Tibial artery (tissue), 4 donors: Measurements from ENCODE around the gene SIL1.
"Not testable (repeated sequence)": the region's sequence is repeated elsewhere in the genome, so short reads cannot be mapped to it uniquely, and the experiment has no call there.

Experiments
- DNase-seq, 2 donors: peaks; one replicate each; pipeline ENCODE4 v3.0.0-alpha.2; 2019
- H3K27ac ChIP-seq, 2 donors: fragments of 200-600 bp; sonication (generic) in 1 of 2; 1 replicate in 1 of 2; 2 replicates in 1 of 2; pipeline ENCODE4 v1.5.1; 2018 to 2019; ENCODE audit warnings: mild to moderate bottlenecking in 1 of 2
- H3K27me3 ChIP-seq, 2 donors: fragments of 200-600 bp; sonication (generic) in 1 of 2; one replicate each; pipeline versions ENCODE4 v1.5.1 to v1.6.0; 2016 to 2019
- H3K36me3 ChIP-seq, 3 donors: fragments of 200-600 bp; sonication (generic) in 2 of 3; one replicate each; pipeline ENCODE4 v1.5.1; 2016 to 2019; ENCODE audit warnings: mild to moderate bottlenecking in 2 of 3
- H3K4me1 ChIP-seq, 4 donors: fragments of 200-600 bp; sonication (generic) in 2 of 4; 1 replicate in 3 of 4; 2 replicates in 1 of 4; pipeline ENCODE4 v1.5.1; 2016 to 2019
- H3K4me3 ChIP-seq, 2 donors: fragments of 200-600 bp; sonication (generic) in 1 of 2; 1 replicate in 1 of 2; 2 replicates in 1 of 2; pipeline ENCODE4 v1.5.1; 2018 to 2019; ENCODE audit warnings: mild to moderate bottlenecking in 2 of 2
- H3K9me3 ChIP-seq, 3 donors: fragments of 200-600 bp; sonication (generic) in 1 of 3; one replicate each; pipeline ENCODE4 v1.5.1; 2016 to 2019
- intact Hi-C: fragments of 100-400 bp; cut with DNase I; formaldehyde crosslinking; loops from one replicate; pipeline ENCODE4 v1.15.0; 2023; ENCODE audit warnings: low total_unique reads
- TF ChIP-seq, protein P1 (sequence below), 2 experiments: fragments of 200-600 bp in 1 of 2; fragments of 450-650 bp in 1 of 2; IDR thresholded peaks; one replicate each; pipeline ENCODE4 v1.5.1; 2017 to 2019; ENCODE audit warnings: antibody characterized with exemption in 2 of 2, mild to moderate bottlenecking in 1 of 2, moderate library complexity in 1 of 2

The SIL1 gene

DNA sequence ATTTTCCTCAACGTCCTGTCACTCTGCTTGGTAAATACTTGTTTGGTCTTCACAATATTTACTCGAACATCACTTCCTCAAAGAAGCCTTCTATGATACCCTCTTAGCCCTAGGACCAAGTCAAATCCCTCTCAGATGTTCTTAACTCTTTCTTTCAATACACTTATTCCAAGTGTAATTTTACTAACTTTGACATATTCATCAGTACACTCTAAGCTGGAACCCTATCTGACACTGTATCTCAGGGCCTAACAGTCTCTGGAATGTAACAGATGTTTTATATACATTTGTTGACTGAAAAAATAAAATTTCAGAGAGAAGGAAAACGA is 19.6 kb downstream of the SIL1 start:
- intact Hi-C loops = no loop called here
- Histone ChIP-seq H3K27ac (peak overlapping the region; percentile 62 to 79), H3K4me3 (no peak overlapping the region)

GRCh38 chr5:139177809-139178588 is 20.2 kb downstream of the SIL1 start:
- Histone ChIP-seq H3K4me1 (peaks cover 4 to 55% (median 46%) of the 10 kb centered on the region in 4 donors), H3K27me3 (no peaks in the 10 kb centered on the region), H3K9me3 (no peaks in the 10 kb centered on the region), H3K36me3 (no peaks in the 10 kb centered on the region), H3K4me3 (no peak overlapping the region), H3K27ac (peak overlapping the region; percentile 62 to 79)
- intact Hi-C loops = no loop called here
- TF ChIP-seq, protein P1, sequence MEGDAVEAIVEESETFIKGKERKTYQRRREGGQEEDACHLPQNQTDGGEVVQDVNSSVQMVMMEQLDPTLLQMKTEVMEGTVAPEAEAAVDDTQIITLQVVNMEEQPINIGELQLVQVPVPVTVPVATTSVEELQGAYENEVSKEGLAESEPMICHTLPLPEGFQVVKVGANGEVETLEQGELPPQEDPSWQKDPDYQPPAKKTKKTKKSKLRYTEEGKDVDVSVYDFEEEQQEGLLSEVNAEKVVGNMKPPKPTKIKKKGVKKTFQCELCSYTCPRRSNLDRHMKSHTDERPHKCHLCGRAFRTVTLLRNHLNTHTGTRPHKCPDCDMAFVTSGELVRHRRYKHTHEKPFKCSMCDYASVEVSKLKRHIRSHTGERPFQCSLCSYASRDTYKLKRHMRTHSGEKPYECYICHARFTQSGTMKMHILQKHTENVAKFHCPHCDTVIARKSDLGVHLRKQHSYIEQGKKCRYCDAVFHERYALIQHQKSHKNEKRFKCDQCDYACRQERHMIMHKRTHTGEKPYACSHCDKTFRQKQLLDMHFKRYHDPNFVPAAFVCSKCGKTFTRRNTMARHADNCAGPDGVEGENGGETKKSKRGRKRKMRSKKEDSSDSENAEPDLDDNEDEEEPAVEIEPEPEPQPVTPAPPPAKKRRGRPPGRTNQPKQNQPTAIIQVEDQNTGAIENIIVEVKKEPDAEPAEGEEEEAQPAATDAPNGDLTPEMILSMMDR (IDR thresholded peaks at IDR 0.05) = no peak
- peak in 1 of 2 donors; percentile 44 for DNase-seq

More for the DNA sequence above, 19.6 kb downstream of the SIL1 start:
- H3K36me3 ChIP-seq = no peaks in the 10 kb centered on the region
- H3K27me3 ChIP-seq = no peaks in the 10 kb centered on the region
- H3K4me1 ChIP-seq = peaks cover 4 to 55% (median 46%) of the 10 kb centered on the region in 4 donors
- no peak for DNase-seq
- TF ChIP-seq, protein P1 (IDR thresholded peaks at IDR 0.05) = no peak
- no peaks in the 10 kb centered on the region for H3K9me3 ChIP-seq

- intact Hi-C loops, DNase-seq, H3K9me3 ChIP-seq, H3K4me3 ChIP-seq, H3K27me3 ChIP-seq, H3K36me3 ChIP-seq: not testable (repeated sequence)
- peaks cover 4 to 51% (median 43%) of the 10 kb centered on the region in 4 donors for H3K4me1 ChIP-seq
- H3K27ac ChIP-seq = peak overlapping the region in 1 of 2 donors; percentile 62
Measured at GRCh38 chr5:139177281-139177680, 20.9 kb downstream of the SIL1 start.

GRCh38 chr5:139174382-139174781 is 23.8 kb downstream of the SIL1 start:
- H3K9me3 ChIP-seq, intact Hi-C loops, H3K27ac ChIP-seq, H3K27me3 ChIP-seq, H3K4me3 ChIP-seq, H3K36me3 ChIP-seq, DNase-seq: not testable (repeated sequence)
- peaks cover 4 to 22% (median 20%) of the 10 kb centered on the region in 4 donors for H3K4me1 ChIP-seq

DNA sequence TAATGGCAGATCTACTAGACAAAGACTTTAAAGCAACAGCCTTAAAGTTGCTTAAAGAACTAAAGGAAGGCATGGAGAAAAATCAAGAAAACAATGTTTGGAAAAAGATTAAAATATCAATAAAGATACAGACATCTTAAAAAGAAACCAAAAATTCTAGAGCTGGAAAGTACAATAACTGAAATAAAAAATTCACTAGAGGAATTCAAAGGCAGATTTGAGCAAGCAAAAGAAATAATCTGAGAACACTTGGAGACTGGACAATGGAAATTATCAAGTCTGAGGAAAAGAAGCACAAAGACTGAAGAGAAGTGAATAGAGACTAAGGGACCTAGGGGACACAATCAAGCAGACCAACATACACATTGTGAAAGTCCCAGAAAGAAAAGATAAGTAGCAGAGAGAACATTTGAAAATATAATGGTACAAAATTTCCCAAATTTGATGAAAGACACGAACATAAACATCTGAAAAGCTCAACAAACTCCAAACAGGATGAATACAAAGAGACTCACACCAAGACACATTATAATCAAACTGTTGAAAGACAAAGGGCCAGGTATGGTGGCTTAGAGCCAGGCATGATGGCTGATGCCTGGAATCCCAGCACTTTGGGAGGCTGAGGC is 26.3 kb downstream of the SIL1 start:
- DNase-seq = no peak
- Histone ChIP-seq H3K27ac (no peak overlapping the region), H3K4me3 (no peak overlapping the region), H3K4me1 (peaks cover 0 to 6% (median 0%) of the 10 kb centered on the region in 4 donors), H3K9me3 (no peaks in the 10 kb centered on the region), H3K27me3 (no peaks in the 10 kb centered on the region), H3K36me3 (no peaks in the 10 kb centered on the region)
- intact Hi-C loops = no loop called here
- TF ChIP-seq, protein P1 (IDR thresholded peaks at IDR 0.05) = no peak

GRCh38 chr5:139167952-139168720 is 30.0 kb downstream of the SIL1 start:
- Histone ChIP-seq H3K4me3 (no peak overlapping the region), H3K27ac (no peak overlapping the region), H3K9me3 (no peaks in the 10 kb centered on the region), H3K36me3 (no peaks in the 10 kb centered on the region), H3K27me3 (no peaks in the 10 kb centered on the region), H3K4me1 (peaks cover 0 to 6% (median 0%) of the 10 kb centered on the region in 4 donors)
- intact Hi-C loops = no loop called here
- DNase-seq = no peak
- TF ChIP-seq, protein P1 (IDR thresholded peaks at IDR 0.05) = no peak
